Measurements from ENCODE around the gene OGFOD2. TPM values are rescaled to one million over a fixed set of nuclear protein-coding genes. Genes with fewer than 3 reads are reported as not detected.

OGFOD2 gene
- total and polyA plus RNA-seq, 4 donors: 8.0 to 18.6 (median 12.3) TPM

DNA sequence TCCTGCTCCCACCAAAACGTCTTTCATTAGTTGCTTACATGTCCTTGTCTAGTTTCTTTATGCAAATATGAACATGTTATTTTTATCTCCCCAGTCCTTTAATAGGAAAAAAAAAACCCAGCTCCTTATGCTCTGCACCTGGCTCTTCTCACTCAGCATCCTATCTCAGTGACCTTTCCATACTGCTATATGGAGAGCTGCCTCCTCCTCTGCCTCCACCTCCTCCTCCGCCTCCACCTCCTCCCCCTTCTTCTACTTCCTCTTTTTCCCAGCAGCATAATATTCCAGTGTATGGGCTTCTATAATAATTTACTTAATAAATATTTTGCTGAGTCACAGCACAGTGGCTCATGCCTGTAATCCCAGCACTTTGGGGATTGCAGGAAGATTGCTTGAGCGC is 40.3 kb upstream of the OGFOD2 start:
- H3K27ac ChIP-seq (ENCODE audit: low read depth in 1 of 2, low read length in 2 of 2): no peak overlapping the region
- 77% methylated on average over 3 of the region's 3 CpGs for WGBS
- H3K27me3 ChIP-seq (ENCODE audit: control insufficient read depth in 4 of 4, insufficient read depth in 4 of 4, low read length in 3 of 4): no peaks in the 10 kb centered on the region
- H3K4me3 ChIP-seq (ENCODE audit: low read depth in 1 of 3, low read length in 3 of 3): no peak overlapping the region
- no peak for DNase-seq (ENCODE audit: low spot score)
- no peak overlapping the region for H3K9ac ChIP-seq (ENCODE audit: low read depth in 1 of 2, low read length in 2 of 2)
- H3K36me3 ChIP-seq (ENCODE audit: control insufficient read depth in 4 of 4, insufficient read depth in 3 of 4, low read depth in 1 of 4, low read length in 3 of 4): no peaks in the 10 kb centered on the region
- H3K4me1 ChIP-seq (ENCODE audit: control insufficient read depth in 4 of 4, insufficient read depth in 4 of 4, low read length in 3 of 4): peaks cover 0 to 3% (median 1%) of the 10 kb centered on the region in 4 donors
- H3K9me3 ChIP-seq (ENCODE audit: control insufficient read depth in 4 of 4, low read length in 3 of 4): no peaks in the 10 kb centered on the region
- TF ChIP-seq HNF4G (IDR thresholded peaks at IDR 0.05) (no peak), RAD21 (IDR thresholded peaks at IDR 0.05) (no peak), FOXA1 (IDR thresholded peaks at IDR 0.05) (no peak), HNF4A (conservative IDR thresholded peaks at IDR 0.05) (no peak), MAX (IDR thresholded peaks at IDR 0.05) (no peak), JUND (IDR thresholded peaks at IDR 0.05) (no peak), EGR1 (IDR thresholded peaks at IDR 0.05; ENCODE audit: low read depth in 2 of 2) (no peak), YY1 (IDR thresholded peaks at IDR 0.05) (no peak), RXRA (IDR thresholded peaks at IDR 0.05) (no peak), SP1 (IDR thresholded peaks at IDR 0.05) (no peak), REST (IDR thresholded peaks at IDR 0.05) (no peak), TAF1 (conservative IDR thresholded peaks at IDR 0.05) (no peak), NR2F2 (IDR thresholded peaks at IDR 0.05) (no peak)
- TF ChIP-seq, protein P1, sequence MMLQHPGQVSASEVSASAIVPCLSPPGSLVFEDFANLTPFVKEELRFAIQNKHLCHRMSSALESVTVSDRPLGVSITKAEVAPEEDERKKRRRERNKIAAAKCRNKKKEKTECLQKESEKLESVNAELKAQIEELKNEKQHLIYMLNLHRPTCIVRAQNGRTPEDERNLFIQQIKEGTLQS (IDR thresholded peaks at IDR 0.05): no peak

- H3K27ac ChIP-seq (ENCODE audit: low read depth in 1 of 2, low read length in 2 of 2): no peak overlapping the region
- H3K27me3 ChIP-seq (ENCODE audit: control insufficient read depth in 4 of 4, insufficient read depth in 4 of 4, low read length in 3 of 4): no peaks in the 10 kb centered on the region
- DNase-seq (ENCODE audit: low spot score): no peak
- no peak for TF ChIP-seq JUND (IDR thresholded peaks at IDR 0.05)
- TF ChIP-seq, protein P2, sequence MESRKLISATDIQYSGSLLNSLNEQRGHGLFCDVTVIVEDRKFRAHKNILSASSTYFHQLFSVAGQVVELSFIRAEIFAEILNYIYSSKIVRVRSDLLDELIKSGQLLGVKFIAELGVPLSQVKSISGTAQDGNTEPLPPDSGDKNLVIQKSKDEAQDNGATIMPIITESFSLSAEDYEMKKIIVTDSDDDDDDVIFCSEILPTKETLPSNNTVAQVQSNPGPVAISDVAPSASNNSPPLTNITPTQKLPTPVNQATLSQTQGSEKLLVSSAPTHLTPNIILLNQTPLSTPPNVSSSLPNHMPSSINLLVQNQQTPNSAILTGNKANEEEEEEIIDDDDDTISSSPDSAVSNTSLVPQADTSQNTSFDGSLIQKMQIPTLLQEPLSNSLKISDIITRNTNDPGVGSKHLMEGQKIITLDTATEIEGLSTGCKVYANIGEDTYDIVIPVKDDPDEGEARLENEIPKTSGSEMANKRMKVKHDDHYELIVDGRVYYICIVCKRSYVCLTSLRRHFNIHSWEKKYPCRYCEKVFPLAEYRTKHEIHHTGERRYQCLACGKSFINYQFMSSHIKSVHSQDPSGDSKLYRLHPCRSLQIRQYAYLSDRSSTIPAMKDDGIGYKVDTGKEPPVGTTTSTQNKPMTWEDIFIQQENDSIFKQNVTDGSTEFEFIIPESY (IDR thresholded peaks at IDR 0.05): no peak
- TF ChIP-seq, protein P3, sequence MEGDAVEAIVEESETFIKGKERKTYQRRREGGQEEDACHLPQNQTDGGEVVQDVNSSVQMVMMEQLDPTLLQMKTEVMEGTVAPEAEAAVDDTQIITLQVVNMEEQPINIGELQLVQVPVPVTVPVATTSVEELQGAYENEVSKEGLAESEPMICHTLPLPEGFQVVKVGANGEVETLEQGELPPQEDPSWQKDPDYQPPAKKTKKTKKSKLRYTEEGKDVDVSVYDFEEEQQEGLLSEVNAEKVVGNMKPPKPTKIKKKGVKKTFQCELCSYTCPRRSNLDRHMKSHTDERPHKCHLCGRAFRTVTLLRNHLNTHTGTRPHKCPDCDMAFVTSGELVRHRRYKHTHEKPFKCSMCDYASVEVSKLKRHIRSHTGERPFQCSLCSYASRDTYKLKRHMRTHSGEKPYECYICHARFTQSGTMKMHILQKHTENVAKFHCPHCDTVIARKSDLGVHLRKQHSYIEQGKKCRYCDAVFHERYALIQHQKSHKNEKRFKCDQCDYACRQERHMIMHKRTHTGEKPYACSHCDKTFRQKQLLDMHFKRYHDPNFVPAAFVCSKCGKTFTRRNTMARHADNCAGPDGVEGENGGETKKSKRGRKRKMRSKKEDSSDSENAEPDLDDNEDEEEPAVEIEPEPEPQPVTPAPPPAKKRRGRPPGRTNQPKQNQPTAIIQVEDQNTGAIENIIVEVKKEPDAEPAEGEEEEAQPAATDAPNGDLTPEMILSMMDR (IDR thresholded peaks at IDR 0.05; ENCODE audit: low read depth, low read length, missing input control): no peak
- TF ChIP-seq NR2F2 (IDR thresholded peaks at IDR 0.05): no peak
- TF ChIP-seq GABPA (IDR thresholded peaks at IDR 0.05 in 1 of 2, conservative IDR thresholded peaks at IDR 0.05 in 1 of 2): no peak
- 93% methylated on average over 8 of the region's 8 CpGs for WGBS
- no peaks in the 10 kb centered on the region for H3K36me3 ChIP-seq (ENCODE audit: control insufficient read depth in 4 of 4, insufficient read depth in 3 of 4, low read depth in 1 of 4, low read length in 3 of 4)
- H3K4me3 ChIP-seq (ENCODE audit: low read depth in 1 of 3, low read length in 3 of 3): no peak overlapping the region
- H3K4me1 ChIP-seq (ENCODE audit: control insufficient read depth in 4 of 4, insufficient read depth in 4 of 4, low read length in 3 of 4): peaks cover 0 to 3% (median 1%) of the 10 kb centered on the region in 4 donors
- no peak overlapping the region for H3K9ac ChIP-seq (ENCODE audit: low read depth in 1 of 2, low read length in 2 of 2)
- H3K9me3 ChIP-seq (ENCODE audit: control insufficient read depth in 4 of 4, low read length in 3 of 4): no peaks in the 10 kb centered on the region
Measured at GRCh38 chr12:122935318-122935717, 39.7 kb upstream of the OGFOD2 start.

Data from liver (tissue), 9 donors.